AG04450 (cell line): ENCODE data around the gene STK40. TPM values are rescaled to one million over a fixed set of nuclear protein-coding genes. Genes with fewer than 3 reads are reported as not detected.
A peak's percentile ranks its signal among the peaks of the same experiment; 100 is the strongest.

ENCODE experiments used
- CTCF ChIA-PET: fragments of 300-600, 350-600 bp; formaldehyde crosslinking; extraction: SDS; loops from one replicate; lab custom pipeline; 2022; ENCODE audit warnings: antibody characterized with exemption, inconsistent platforms; lab: Charles Lee
- POLR2A ChIA-PET: fragments of 350-600 bp; formaldehyde crosslinking; extraction: SDS; loops from one replicate; lab custom pipeline; 2021; ENCODE audit warnings: antibody characterized with exemption, inconsistent platforms; lab: Yijun Ruan, JAX
- DNase-seq: peaks from one replicate; pipeline ENCODE4 v3.0.0-alpha.2; 2011; ENCODE audit warnings: low read depth, low spot score
- H3K27ac ChIP-seq: one replicate; pipeline ENCODE4 v1.5.1; 2012; ENCODE audit warnings: low read depth, low read length, control low read depth
- H3K27me3 ChIP-seq: one replicate; pipeline ENCODE4 v1.6.0; 2012; ENCODE audit warnings: low read length; ENCODE audit not compliant: control insufficient read depth, insufficient read depth
- H3K4me3 ChIP-seq: 2 replicates; pipeline ENCODE4 v1.5.1; 2011; ENCODE audit warnings: mild to moderate bottlenecking, low read depth, low read length, control low read depth
- H3K9me3 ChIP-seq: 2 replicates; pipeline ENCODE4 v1.5.1; 2012; ENCODE audit warnings: low read length; ENCODE audit not compliant: control insufficient read depth, insufficient read depth
- CTCF ChIP-seq: IDR thresholded peaks from 2 replicates; pipeline ENCODE4 v1.5.1; 2011; ENCODE audit warnings: low read depth, low read length, control low read depth, inconsistent platforms
- polyA plus RNA-seq: library from polyadenylated mRNA; depleted of rRNA; stranded (reverse); fragments of >200 nt; gene quantifications from 2 replicates; pipeline ENCODE4 v1.2.3, GENCODE V29; 2011

STK40 gene
- polyA plus RNA-seq, 1 experiment = 26.4 TPM

GRCh38 chr1:36344395-36344680 is 41.4 kb downstream of the STK40 start:
- TF ChIP-seq CTCF = no peak
- H3K27me3 ChIP-seq = no peaks in the 10 kb centered on the region
- no peaks in the 10 kb centered on the region for H3K9me3 ChIP-seq
- ChIA-PET CTCF (interaction anchor here (0.8 kb wide), 1 partner anchor 25 kb away, joined by 3 read pairs; no protein-coding TSS in a partner anchor), POLR2A (interaction anchor here (0.7 to 0.8 kb wide), 2 partner anchors 35 to 75 kb away, joined by 4 to 6 read pairs; no protein-coding TSS in a partner anchor)
- no peak overlapping the region for H3K4me3 ChIP-seq
- no peak overlapping the region for H3K27ac ChIP-seq
- DNase-seq = no peak

- ChIA-PET CTCF (interaction anchor here (0.8 to 2.7 kb wide), 9 partner anchors 21 to 194 kb away, joined by 3 to 34 read pairs (median 4); partner anchors contain the start of genes EVA1B and TRAPPC3), POLR2A (interaction anchor here (0.7 to 1.7 kb wide), 4 partner anchors 9 to 76 kb away, joined by 3 to 9 read pairs (median 5); no protein-coding TSS in a partner anchor)
- peak overlapping the region; percentile 65 for H3K27ac ChIP-seq
- TF ChIP-seq CTCF = no peak
- no peaks in the 10 kb centered on the region for H3K9me3 ChIP-seq
- no peak for DNase-seq
- no peak overlapping the region for H3K4me3 ChIP-seq
- H3K27me3 ChIP-seq = no peaks in the 10 kb centered on the region
These were observed 41.9 kb downstream of the STK40 start for GRCh38 chr1:36343651-36344394.

GRCh38 chr1:36342426-36343185 is 43.1 kb downstream of the STK40 start:
- POLR2A ChIA-PET = interaction anchor here (0.6 to 1.7 kb wide), 6 partner anchors 9 to 55 kb away, joined by 3 to 9 read pairs (median 3); partner anchors contain the start of genes EVA1B and LSM10
- no peak for DNase-seq
- TF ChIP-seq CTCF = peak; percentile 64
- H3K4me3 ChIP-seq = no peak overlapping the region
- CTCF ChIA-PET = interaction anchor here (0.5 to 2.7 kb wide), 25 partner anchors 8 to 250 kb away, joined by 3 to 34 read pairs (median 4); partner anchors contain the start of genes EVA1B and TRAPPC3
- no peaks in the 10 kb centered on the region for H3K27me3 ChIP-seq
- no peaks in the 10 kb centered on the region for H3K9me3 ChIP-seq
- peak overlapping the region; percentile 65 for H3K27ac ChIP-seq

GRCh38 chr1:36341626-36342320 is 44.0 kb downstream of the STK40 start:
- ChIA-PET CTCF (interaction anchor here (0.6 to 2.7 kb wide), 18 partner anchors 9 to 251 kb away, joined by 3 to 34 read pairs (median 5); partner anchors contain the start of gene EVA1B), POLR2A (interaction anchor here (0.6 to 1.7 kb wide), 5 partner anchors 10 to 56 kb away, joined by 3 to 9 read pairs (median 3); partner anchors contain the start of genes EVA1B and LSM10)

More at GRCh38 chr1:36341626-36342320, 44.0 kb downstream of the STK40 start:
- no peak overlapping the region for H3K27ac ChIP-seq
- no peaks in the 10 kb centered on the region for H3K9me3 ChIP-seq
- no peak overlapping the region for H3K4me3 ChIP-seq
- DNase-seq = no peak
- TF ChIP-seq CTCF = no peak
- no peaks in the 10 kb centered on the region for H3K27me3 ChIP-seq
